Measurements from ENCODE around the gene MTA1. TPM values are rescaled to one million over a fixed set of nuclear protein-coding genes. Genes with fewer than 3 reads are reported as not detected.
A peak's percentile ranks its signal among the peaks of the same experiment; 100 is the strongest.

Gene MTA1
- total RNA-seq, 2 experiments from 2014 or later: 107 to 113 TPM

DNA sequence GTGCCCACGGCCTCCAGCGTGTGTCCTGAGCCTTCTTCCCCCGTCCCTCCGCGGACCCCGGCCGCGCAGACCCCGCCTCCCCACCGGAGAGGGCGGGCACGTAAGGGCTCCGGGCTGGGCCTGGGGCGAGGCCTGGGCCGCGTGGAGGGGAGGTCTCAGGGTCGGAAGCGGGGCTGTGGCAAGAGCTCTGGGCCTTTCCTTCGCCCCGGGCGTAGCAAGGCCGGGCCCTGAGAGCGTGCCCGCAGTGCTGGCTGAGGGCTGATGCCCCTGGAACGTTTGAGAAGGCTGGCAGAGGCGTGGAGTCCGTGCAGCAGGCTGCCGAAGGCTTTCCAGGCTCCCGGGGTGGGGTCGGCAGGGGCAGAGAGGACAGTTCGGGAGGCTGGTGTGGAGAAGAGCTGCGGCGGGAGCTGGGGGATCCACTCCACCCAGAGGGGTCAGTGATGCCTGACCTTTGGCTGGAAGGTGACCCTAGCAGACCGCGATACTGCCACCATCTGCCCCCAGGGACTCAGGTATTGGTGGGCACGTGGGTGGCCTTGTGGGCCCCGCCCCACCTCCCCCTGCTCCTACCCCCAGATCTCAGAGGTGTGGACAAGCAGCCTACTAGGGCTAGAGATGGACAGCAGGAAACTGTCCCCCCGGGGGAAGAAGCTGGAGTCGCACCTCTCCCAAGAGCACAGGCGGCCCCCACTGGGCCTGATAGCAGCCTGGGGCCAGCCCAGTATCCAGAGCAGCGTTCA lies 20.7 kb upstream of the MTA1 start:
- ChIA-PET CTCF (interaction anchor here (1.9 kb wide), 1 partner anchor 92 kb away, joined by 5 read pairs; the partner anchor contains the start of gene TEDC1), POLR2A (interaction anchor here (2.5 kb wide), 1 partner anchor 92 kb away, joined by 16 read pairs; the partner anchor contains the start of gene TEDC1)
- Histone ChIP-seq H3K27me3 (ENCODE audit: control insufficient read depth in 1 of 2, insufficient read depth in 2 of 2, low read length in 2 of 2) (no peaks in the 10 kb centered on the region), H3K27ac (ENCODE audit: low read depth in 1 of 2, low read length in 2 of 2) (peak overlapping the region; percentile 44 to 65), H3K36me3 (ENCODE audit: insufficient read depth, low read length) (peaks cover 16% of the 10 kb centered on the region), H3K9me3 (ENCODE audit: control insufficient read depth in 1 of 2, insufficient read depth in 1 of 2, low read length in 2 of 2) (peaks cover 4 to 28% of the 10 kb centered on the region in 2 experiments), H3K4me1 (ENCODE audit: insufficient read depth, low read length) (peaks cover 30% of the 10 kb centered on the region), H3K4me3 (ENCODE audit: low read length) (peak overlapping the region; percentile 71)
- peak overlapping the region; percentile 53 for H3K27ac Mint-ChIP-seq
- intact Hi-C loops (cut with DNase I, micrococcal nuclease): loop anchor here in 1 of 2 experiments (1.0 to 5.0 kb wide), 3 partner anchors 16 to 93 kb away; partner anchors contain the start of gene TEDC1
- TF ChIP-seq, protein P1, sequence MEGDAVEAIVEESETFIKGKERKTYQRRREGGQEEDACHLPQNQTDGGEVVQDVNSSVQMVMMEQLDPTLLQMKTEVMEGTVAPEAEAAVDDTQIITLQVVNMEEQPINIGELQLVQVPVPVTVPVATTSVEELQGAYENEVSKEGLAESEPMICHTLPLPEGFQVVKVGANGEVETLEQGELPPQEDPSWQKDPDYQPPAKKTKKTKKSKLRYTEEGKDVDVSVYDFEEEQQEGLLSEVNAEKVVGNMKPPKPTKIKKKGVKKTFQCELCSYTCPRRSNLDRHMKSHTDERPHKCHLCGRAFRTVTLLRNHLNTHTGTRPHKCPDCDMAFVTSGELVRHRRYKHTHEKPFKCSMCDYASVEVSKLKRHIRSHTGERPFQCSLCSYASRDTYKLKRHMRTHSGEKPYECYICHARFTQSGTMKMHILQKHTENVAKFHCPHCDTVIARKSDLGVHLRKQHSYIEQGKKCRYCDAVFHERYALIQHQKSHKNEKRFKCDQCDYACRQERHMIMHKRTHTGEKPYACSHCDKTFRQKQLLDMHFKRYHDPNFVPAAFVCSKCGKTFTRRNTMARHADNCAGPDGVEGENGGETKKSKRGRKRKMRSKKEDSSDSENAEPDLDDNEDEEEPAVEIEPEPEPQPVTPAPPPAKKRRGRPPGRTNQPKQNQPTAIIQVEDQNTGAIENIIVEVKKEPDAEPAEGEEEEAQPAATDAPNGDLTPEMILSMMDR (IDR thresholded peaks at IDR 0.05): no peak
- peak in 2 of 14 experiments; percentile 20 to 26 for DNase-seq
- H3K4me1 Mint-ChIP-seq (ENCODE audit: low read depth): peaks cover 17% of the 10 kb centered on the region
- H3K27me3 Mint-ChIP-seq: no peaks in the 10 kb centered on the region
- peak; percentile 52 for ATAC-seq (ENCODE audit: poor library complexity)
- peaks cover 34% of the 10 kb centered on the region for H3K36me3 Mint-ChIP-seq (ENCODE audit: low read depth)
- peaks cover 3% of the 10 kb centered on the region for H3K9me3 Mint-ChIP-seq
- H3K4me3 Mint-ChIP-seq: peak overlapping the region; percentile 79

DNA sequence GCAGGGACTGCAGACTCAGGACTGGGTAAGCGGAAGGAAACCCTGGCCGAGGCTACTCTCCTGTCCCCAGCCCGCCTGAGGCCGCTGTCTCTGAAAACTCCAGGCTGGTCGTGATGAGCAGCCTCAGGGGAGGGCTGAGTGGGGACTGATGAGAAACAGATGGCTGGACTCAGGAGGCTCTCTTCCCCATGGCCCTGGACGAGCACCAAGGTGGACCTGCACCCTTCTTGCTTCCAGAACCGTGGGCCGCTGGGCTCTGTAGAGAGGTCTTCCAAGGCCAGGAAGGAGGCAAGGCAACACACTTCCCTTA lies 20.2 kb upstream of the MTA1 start:
- TF ChIP-seq, protein P1 (IDR thresholded peaks at IDR 0.05): no peak
- Histone ChIP-seq H3K27ac (ENCODE audit: low read depth in 1 of 2, low read length in 2 of 2) (peak overlapping the region in 1 of 2 donors; percentile 20), H3K36me3 (ENCODE audit: insufficient read depth, low read length) (peaks cover 16% of the 10 kb centered on the region), H3K27me3 (ENCODE audit: control insufficient read depth in 1 of 2, insufficient read depth in 2 of 2, low read length in 2 of 2) (no peaks in the 10 kb centered on the region), H3K4me1 (ENCODE audit: insufficient read depth, low read length) (peaks cover 30% of the 10 kb centered on the region), H3K9me3 (ENCODE audit: control insufficient read depth in 1 of 2, insufficient read depth in 1 of 2, low read length in 2 of 2) (peaks cover 4 to 31% of the 10 kb centered on the region in 2 experiments), H3K4me3 (ENCODE audit: low read length) (peak overlapping the region; percentile 71)
- H3K27ac Mint-ChIP-seq: no peak overlapping the region
- intact Hi-C loops (cut with DNase I, micrococcal nuclease): loop anchor here in 1 of 2 experiments (2.0 to 5.0 kb wide), 2 partner anchors 81 to 93 kb away; partner anchors contain the start of gene TEDC1
- CTCF ChIA-PET: no interaction called here
- H3K27me3 Mint-ChIP-seq: no peaks in the 10 kb centered on the region
- ATAC-seq (ENCODE audit: poor library complexity): no peak
- no peak for DNase-seq
- peaks cover 34% of the 10 kb centered on the region for H3K36me3 Mint-ChIP-seq (ENCODE audit: low read depth)
- H3K9me3 Mint-ChIP-seq: peaks cover 3% of the 10 kb centered on the region
- POLR2A ChIA-PET: interaction anchor here (1.0 to 2.5 kb wide), 2 partner anchors 24 to 91 kb away, joined by 3 to 16 read pairs; partner anchors contain the start of gene TEDC1
- H3K4me3 Mint-ChIP-seq: peak overlapping the region; percentile 79
- H3K4me1 Mint-ChIP-seq (ENCODE audit: low read depth): peaks cover 23% of the 10 kb centered on the region

DNA sequence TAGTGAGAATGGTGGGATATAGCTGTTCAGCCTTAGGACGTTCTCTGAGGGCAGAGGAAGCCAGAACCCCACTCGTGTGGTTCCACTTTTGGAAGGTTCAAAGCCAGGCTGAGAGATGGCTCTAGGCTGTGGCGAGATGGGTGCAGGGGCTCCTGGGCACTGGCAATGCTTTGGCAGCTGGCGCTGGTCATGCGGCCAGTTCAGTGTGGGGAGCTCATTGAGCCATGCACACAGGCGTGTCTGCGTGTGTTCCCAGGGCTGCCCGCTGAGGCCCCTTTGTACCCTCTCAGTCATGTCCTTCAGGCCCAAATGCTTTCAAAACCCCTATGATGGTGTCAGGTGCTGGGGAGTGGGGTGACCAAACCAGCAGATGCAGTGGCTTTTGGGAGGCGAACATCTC lies 19.6 kb upstream of the MTA1 start:
- Mint-ChIP-seq H3K4me3 (peak overlapping the region; percentile 54), H3K27ac (no peak overlapping the region), H3K36me3 (ENCODE audit: low read depth) (peaks cover 34% of the 10 kb centered on the region), H3K27me3 (no peaks in the 10 kb centered on the region), H3K4me1 (ENCODE audit: low read depth) (peaks cover 29% of the 10 kb centered on the region), H3K9me3 (peaks cover 3% of the 10 kb centered on the region)
- Histone ChIP-seq H3K4me3 (ENCODE audit: low read length) (no peak overlapping the region), H3K9me3 (ENCODE audit: control insufficient read depth in 1 of 2, insufficient read depth in 1 of 2, low read length in 2 of 2) (peaks cover 4 to 37% of the 10 kb centered on the region in 2 experiments), H3K36me3 (ENCODE audit: insufficient read depth, low read length) (peaks cover 16% of the 10 kb centered on the region), H3K27ac (ENCODE audit: low read depth in 1 of 2, low read length in 2 of 2) (no peak overlapping the region), H3K4me1 (ENCODE audit: insufficient read depth, low read length) (peaks cover 35% of the 10 kb centered on the region), H3K27me3 (ENCODE audit: control insufficient read depth in 1 of 2, insufficient read depth in 2 of 2, low read length in 2 of 2) (no peaks in the 10 kb centered on the region)
- ChIA-PET CTCF (no interaction called here), POLR2A (interaction anchor here (1.0 kb wide), 1 partner anchor 24 kb away, joined by 3 read pairs; no protein-coding TSS in a partner anchor)
- intact Hi-C loops (cut with DNase I, micrococcal nuclease): no loop called here
- TF ChIP-seq, protein P1 (IDR thresholded peaks at IDR 0.05): no peak
- ATAC-seq (ENCODE audit: poor library complexity) (no peak), DNase-seq (no peak)
